Lower leg skin (tissue), 3 donors: ENCODE results near the gene IPO11.
"Not testable (repeated sequence)": the region's sequence is repeated elsewhere in the genome, so short reads cannot be mapped to it uniquely, and the experiment has no call there.

ENCODE experiments used
- CTCF ChIP-seq, 3 donors: fragments of 450-650 bp; IDR thresholded peaks; one replicate each; pipeline ENCODE4 v1.5.1; 2016; ENCODE audit warnings: antibody characterized with exemption in 3 of 3, mild to moderate bottlenecking in 3 of 3, moderate library complexity in 2 of 3
- POLR2A ChIP-seq, 2 donors: fragments of 450-650 bp; IDR thresholded peaks; one replicate each; pipeline ENCODE4 v1.6.1; 2016 to 2017; ENCODE audit warnings: antibody characterized with exemption in 2 of 2, mild to moderate bottlenecking in 1 of 2, moderate library complexity in 1 of 2

DNA sequence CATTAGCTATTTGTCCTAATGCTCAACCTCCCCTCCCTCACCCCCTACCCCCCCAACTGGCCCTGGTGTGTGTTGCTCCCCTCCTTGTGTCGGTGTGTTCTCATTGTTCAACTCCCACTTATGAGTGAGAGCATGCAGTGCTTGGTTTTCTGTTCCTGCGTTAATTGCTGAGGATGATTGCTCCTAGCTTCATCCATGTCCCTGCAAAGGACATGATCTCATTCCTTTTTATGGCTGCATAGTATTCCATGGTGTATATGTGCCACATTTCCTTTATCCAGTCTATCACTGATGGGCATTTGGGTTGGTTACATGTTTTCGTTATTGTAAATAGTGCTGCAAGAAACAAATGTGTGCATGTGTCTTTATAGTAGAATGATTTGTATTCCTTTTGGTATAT is 153.2 kb downstream of the IPO11 start:
- not testable (repeated sequence) for TF ChIP-seq CTCF, POLR2A (IDR thresholded peaks at IDR 0.05)
